COLO668 (cell line): ENCODE results near the gene RELB.

ENCODE experiments used
- DNase-seq: peaks from one replicate; lab custom pipeline; 2025; ENCODE audit not compliant: unreplicated experiment; lab: John Stamatoyannopoulos, UW

RELB gene

GRCh38 chr19:45078390-45079062 is 77.3 kb downstream of the RELB start:
- no peak for DNase-seq

GRCh38 chr19:45079063-45079910 is 78.0 kb downstream of the RELB start, which contains the start of gene GEMIN7:
TSS of gene GEMIN7 (plus strand) at chr19:45079260. CDS start at chr19:45090115, 10,855 bp downstream.
- DNase-seq, result peak; percentile 89

GRCh38 chr19:45079911-45080370 is 78.7 kb downstream of the RELB start:
- DNase-seq, result peak; percentile 51

- no peak for DNase-seq
These were observed 80.9 kb downstream of the RELB start for GRCh38 chr19:45082170-45082569.

GRCh38 chr19:45086480-45086879 is 85.2 kb downstream of the RELB start:
- DNase-seq, result no peak

- DNase-seq, result no peak
These were observed 86.3 kb downstream of the RELB start for GRCh38 chr19:45087531-45087930.
